Cardiac muscle cell (in vitro differentiated cells and primary cell): Measurements from ENCODE around the gene CACNA2D3. TPM values are rescaled to one million over a fixed set of nuclear protein-coding genes. Genes with fewer than 3 reads are reported as not detected.

ENCODE experiments used
- DNase-seq, 2 donors: peaks; one replicate each; pipeline versions ENCODE4 v3.0.0 to v3.0.0-alpha.2; 2010 to 2017; ENCODE audit warnings: low read depth in 1 of 2, low spot score in 1 of 2
- H3K27ac ChIP-seq: fragments of 200-600 bp; sonication (generic); 2 replicates; pipeline ENCODE4 v1.5.1; 2016
- H3K27me3 ChIP-seq: fragments of 200-600 bp; sonication (generic); 2 replicates; pipeline ENCODE4 v1.6.0; 2016; ENCODE audit warnings: control low read depth
- H3K36me3 ChIP-seq: fragments of 200-600 bp; sonication (generic); 2 replicates; pipeline ENCODE4 v1.5.1; 2016; ENCODE audit warnings: control low read depth
- H3K4me1 ChIP-seq: fragments of 200-600 bp; sonication (generic); 2 replicates; pipeline ENCODE4 v1.8.1; 2017; ENCODE audit warnings: low read depth, mild to moderate bottlenecking, mixed run types
- H3K4me3 ChIP-seq: fragments of 200-600 bp; sonication (generic); 2 replicates; pipeline ENCODE4 v1.5.1; 2016; ENCODE audit warnings: mild to moderate bottlenecking
- H3K9me3 ChIP-seq: fragments of 200-600 bp; sonication (generic); 2 replicates; pipeline ENCODE4 v1.5.1; 2017; ENCODE audit warnings: low read depth, mild to moderate bottlenecking, control low read depth
- polyA plus RNA-seq: library from polyadenylated mRNA; unstranded; fragments of >200 nt; fragmentation: Nextera tagmentation; extraction: Ambion mirVana; gene quantifications from 2 replicates; pipeline ENCODE4 v1.2.1, GENCODE V29; 2016
- total RNA-seq: library from RNA; depleted of rRNA; stranded (reverse); fragments of >200 nt; gene quantifications from 2 replicates; pipeline ENCODE4 v1.2.3, GENCODE V29; 2016
- TF ChIP-seq, protein P1 (sequence below): IDR thresholded peaks from 2 replicates; pipeline ENCODE4 v1.5.1; 2012; ENCODE audit warnings: low read depth, mild to moderate bottlenecking, low read length

Gene CACNA2D3
- total and polyA plus RNA-seq, 2 experiments from 2014 or later = 0.45 to 0.59 TPM

DNA sequence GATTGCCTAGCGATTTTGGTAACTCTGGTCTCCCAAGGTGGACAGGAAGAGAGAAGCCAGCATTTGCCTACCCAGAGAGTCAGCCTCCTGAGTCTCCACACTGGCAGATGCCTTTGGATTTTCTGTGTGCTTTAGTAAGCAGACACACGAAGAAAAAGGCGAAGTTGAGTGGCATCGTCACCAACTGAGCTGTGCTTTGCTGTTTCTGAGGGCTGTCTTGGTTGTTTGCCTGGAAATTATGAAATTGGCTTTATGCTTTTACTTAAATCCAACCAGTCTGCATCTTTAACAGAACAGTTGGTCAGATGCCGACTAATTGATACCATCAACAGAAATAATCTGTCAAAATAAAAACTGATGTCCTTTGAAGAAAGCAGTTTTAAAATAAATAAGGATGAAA lies 56.0 kb downstream of the CACNA2D3 start:
- Histone ChIP-seq H3K27me3 (no peaks in the 10 kb centered on the region), H3K9me3 (no peaks in the 10 kb centered on the region), H3K4me1 (no peaks in the 10 kb centered on the region), H3K36me3 (no peaks in the 10 kb centered on the region), H3K4me3 (no peak overlapping the region), H3K27ac (no peak overlapping the region)
- TF ChIP-seq, protein P1, sequence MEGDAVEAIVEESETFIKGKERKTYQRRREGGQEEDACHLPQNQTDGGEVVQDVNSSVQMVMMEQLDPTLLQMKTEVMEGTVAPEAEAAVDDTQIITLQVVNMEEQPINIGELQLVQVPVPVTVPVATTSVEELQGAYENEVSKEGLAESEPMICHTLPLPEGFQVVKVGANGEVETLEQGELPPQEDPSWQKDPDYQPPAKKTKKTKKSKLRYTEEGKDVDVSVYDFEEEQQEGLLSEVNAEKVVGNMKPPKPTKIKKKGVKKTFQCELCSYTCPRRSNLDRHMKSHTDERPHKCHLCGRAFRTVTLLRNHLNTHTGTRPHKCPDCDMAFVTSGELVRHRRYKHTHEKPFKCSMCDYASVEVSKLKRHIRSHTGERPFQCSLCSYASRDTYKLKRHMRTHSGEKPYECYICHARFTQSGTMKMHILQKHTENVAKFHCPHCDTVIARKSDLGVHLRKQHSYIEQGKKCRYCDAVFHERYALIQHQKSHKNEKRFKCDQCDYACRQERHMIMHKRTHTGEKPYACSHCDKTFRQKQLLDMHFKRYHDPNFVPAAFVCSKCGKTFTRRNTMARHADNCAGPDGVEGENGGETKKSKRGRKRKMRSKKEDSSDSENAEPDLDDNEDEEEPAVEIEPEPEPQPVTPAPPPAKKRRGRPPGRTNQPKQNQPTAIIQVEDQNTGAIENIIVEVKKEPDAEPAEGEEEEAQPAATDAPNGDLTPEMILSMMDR = no peak
- no peak for DNase-seq

DNA sequence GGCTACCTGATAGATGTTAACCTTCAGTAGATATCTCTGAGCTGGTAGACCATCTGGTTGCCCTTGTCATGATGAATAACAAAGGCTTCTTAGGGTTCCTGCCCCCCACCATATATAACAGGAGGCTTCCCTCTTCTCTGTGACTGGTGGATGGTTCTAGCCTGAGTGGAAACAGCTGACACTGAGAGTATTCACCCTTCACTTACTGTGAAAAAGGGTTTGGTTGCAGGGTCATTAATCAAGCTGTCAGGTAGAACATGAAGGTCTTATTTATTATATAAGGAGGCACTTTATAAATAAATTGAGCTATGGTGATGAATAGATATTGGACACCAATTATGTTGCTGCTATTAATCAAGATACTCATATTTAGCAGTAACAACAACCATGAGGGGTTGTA lies 58.6 kb downstream of the CACNA2D3 start:
- DNase-seq = no peak
- no peaks in the 10 kb centered on the region for H3K9me3 ChIP-seq
- H3K27ac ChIP-seq = no peak overlapping the region
- H3K27me3 ChIP-seq = no peaks in the 10 kb centered on the region
- TF ChIP-seq, protein P1 = no peak
- H3K4me3 ChIP-seq = no peak overlapping the region
- H3K4me1 ChIP-seq = no peaks in the 10 kb centered on the region
- no peaks in the 10 kb centered on the region for H3K36me3 ChIP-seq

DNA sequence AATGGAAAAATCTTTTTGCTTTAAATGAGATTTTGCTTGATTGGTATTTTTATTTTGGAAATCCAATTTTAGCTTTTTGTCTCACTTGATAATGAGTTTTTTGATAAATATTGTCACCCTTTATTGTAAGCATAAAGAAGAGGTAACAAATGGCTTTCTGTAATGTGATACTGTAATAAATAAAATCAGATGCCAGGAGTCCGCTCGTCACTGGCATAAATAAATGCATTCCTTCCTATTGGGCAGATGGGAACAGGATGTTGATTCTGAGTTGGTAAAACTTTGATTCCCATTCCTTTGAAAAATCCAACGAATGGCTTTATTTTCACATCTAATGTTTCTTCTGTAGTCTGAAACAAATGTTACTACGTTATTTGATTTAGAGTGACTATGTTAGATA lies 59.9 kb downstream of the CACNA2D3 start:
- Histone ChIP-seq H3K4me3 (no peak overlapping the region), H3K27ac (no peak overlapping the region), H3K9me3 (no peaks in the 10 kb centered on the region), H3K4me1 (no peaks in the 10 kb centered on the region), H3K36me3 (no peaks in the 10 kb centered on the region), H3K27me3 (no peaks in the 10 kb centered on the region)
- no peak for DNase-seq
- TF ChIP-seq, protein P1 = no peak

DNA sequence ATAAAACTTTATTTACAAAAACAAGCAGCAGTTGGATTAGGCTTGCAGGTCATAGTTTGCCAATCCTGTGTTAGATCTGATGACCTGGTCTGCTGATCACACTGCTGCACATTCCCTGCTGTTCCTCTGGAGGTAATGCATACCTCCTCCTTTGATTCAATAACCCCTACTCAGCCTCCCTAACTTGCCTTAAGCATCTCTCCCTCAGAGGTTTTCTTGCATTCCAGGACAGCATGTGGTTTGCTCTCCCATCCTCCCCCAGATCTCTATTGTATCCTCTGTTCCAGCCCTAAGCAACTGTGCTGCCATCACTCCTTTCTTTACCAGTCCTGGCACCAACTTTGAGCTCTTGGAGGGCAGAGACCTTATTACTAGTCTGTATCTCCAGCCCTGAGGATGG lies 63.4 kb downstream of the CACNA2D3 start:
- Histone ChIP-seq H3K27ac (no peak overlapping the region), H3K4me3 (no peak overlapping the region), H3K4me1 (no peaks in the 10 kb centered on the region), H3K9me3 (no peaks in the 10 kb centered on the region), H3K27me3 (no peaks in the 10 kb centered on the region), H3K36me3 (no peaks in the 10 kb centered on the region)
- DNase-seq = no peak
- TF ChIP-seq, protein P1 = no peak

DNA sequence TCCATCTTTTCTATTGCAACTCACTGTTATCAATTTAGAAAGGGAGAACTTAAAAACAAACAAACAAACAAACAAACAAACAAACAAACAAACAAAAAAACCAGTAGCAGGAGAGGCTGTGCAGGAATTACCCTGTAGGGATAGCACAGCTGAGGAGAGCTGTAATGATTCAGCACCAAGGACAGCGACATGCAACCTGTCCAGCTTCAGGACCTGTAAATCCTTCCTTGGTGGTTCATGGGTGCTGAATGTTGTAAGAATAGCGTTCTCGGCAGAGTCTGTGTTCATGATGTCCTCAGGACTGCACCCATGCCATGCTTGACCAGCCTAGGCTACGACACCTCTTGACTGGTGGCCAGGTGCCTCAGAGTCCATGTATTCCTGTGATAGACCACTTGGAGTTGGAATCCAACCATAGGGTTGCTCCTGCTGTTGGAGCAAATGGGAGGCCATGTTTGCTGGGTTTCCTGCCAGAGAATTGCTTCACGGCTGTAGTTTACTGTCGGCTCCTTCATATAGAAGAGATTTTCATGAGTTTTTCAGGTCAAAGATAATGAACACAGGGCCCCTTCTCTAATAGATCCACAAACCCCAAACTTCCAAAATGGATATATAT lies 65.9 kb downstream of the CACNA2D3 start:
- H3K27ac ChIP-seq = no peak overlapping the region
- H3K4me1 ChIP-seq = no peaks in the 10 kb centered on the region
- no peaks in the 10 kb centered on the region for H3K36me3 ChIP-seq
- TF ChIP-seq, protein P1 = no peak
- no peaks in the 10 kb centered on the region for H3K9me3 ChIP-seq
- H3K4me3 ChIP-seq = no peak overlapping the region
- peak; percentile 84 to 94 for DNase-seq
- no peaks in the 10 kb centered on the region for H3K27me3 ChIP-seq

DNA sequence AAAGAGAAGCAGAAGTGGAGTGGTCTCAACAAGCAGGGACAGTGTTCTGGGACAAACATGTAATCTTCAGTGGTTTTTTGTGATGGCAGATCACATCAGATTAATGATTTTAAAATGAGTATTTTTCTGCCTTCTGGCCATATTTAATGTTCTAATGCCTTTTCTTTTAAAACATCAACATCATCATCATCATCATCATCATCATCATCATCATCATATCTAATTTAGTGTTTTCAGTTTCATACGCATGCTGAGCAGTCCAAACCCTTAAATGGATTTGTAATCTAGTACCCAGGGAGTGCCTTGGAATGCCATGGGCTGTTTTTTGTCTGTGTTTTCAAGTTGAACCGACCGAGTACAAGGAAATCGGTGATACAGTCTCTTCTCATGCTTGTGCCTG lies 68.9 kb downstream of the CACNA2D3 start:
- TF ChIP-seq, protein P1 = no peak
- no peaks in the 10 kb centered on the region for H3K36me3 ChIP-seq
- DNase-seq = no peak

More for the DNA sequence above, 68.9 kb downstream of the CACNA2D3 start:
- H3K4me3 ChIP-seq = no peak overlapping the region
- H3K4me1 ChIP-seq = no peaks in the 10 kb centered on the region
- H3K27me3 ChIP-seq = no peaks in the 10 kb centered on the region
- no peak overlapping the region for H3K27ac ChIP-seq
- H3K9me3 ChIP-seq = no peaks in the 10 kb centered on the region
